K562 (cell line): ENCODE measurements around the gene TENM4. TPM values are rescaled to one million over a fixed set of nuclear protein-coding genes. Genes with fewer than 3 reads are reported as not detected.

ENCODE experiments used
- ATAC-seq: fragments of 200-7000 bp; cut with Tn5 transposase; 3 replicates; pipeline ENCODE4 v1.9.1; 2020; ENCODE audit warnings: moderate library complexity
- BruUV-seq: library from RNA; stranded (reverse); fragments of 400-500 nt; replicated peaks from 2 replicates; lab custom pipeline; 2021; lab: Mats Ljungman, UMichigan
- CTCF ChIA-PET: fragments of 300-600 bp; formaldehyde crosslinking; extraction: SDS; loops from one replicate; lab custom pipeline; 2021; ENCODE audit warnings: low intra/inter-chr PET ratio; lab: Yijun Ruan, JAX
- POLR2A ChIA-PET: fragments of 300-600, 350-650 bp; sonication (Branson Sonifier 250); formaldehyde crosslinking; extraction: SDS; loops from one replicate; lab custom pipeline; 2021; ENCODE audit warnings: antibody characterized with exemption, inconsistent platforms; lab: Yijun Ruan, JAX
- DNase-seq, 4 experiments: peaks; one replicate each; pipeline versions ENCODE4 v3.0.0 to v3.0.0-alpha.2; 2011 to 2018; ENCODE audit warnings: low spot score in 3 of 4, mixed read lengths in 3 of 4; ENCODE audit errors: extremely low read depth in 1 of 4
- FAIRE-seq: peaks from 2 replicates; lab custom pipeline; 2011; peaks lifted over from hg19 to GRCh38; lab: Jason Lieb, UNC
- H2AFZ ChIP-seq: 2 replicates; pipeline ENCODE4 v1.6.0; 2011; ENCODE audit warnings: low read depth, low read length, control low read depth, inconsistent platforms
- H3K27ac ChIP-seq: fragments of 200-600 bp; 3 replicates; pipeline ENCODE4 v1.8.0; 2011; ENCODE audit warnings: low read depth, mild to moderate bottlenecking, control low read depth, inconsistent platforms, low read length, moderate library complexity, mixed read lengths; ENCODE audit errors: extremely low read depth
- H3K27me3 ChIP-seq, 2 experiments: fragments of 300-600 bp in 1 of 2; 2 replicates in 1 of 2; 3 replicates in 1 of 2; pipeline versions ENCODE4 v1.6.0 to v1.8.0; 2011; ENCODE audit warnings: inconsistent platforms in 2 of 2, low read length in 2 of 2, mild to moderate bottlenecking in 1 of 2, mixed read lengths in 1 of 2, moderate library complexity in 1 of 2; ENCODE audit not compliant: control insufficient read depth in 2 of 2, insufficient read depth in 2 of 2
- H3K36me3 ChIP-seq: fragments of 300-600 bp; 3 replicates; pipeline ENCODE4 v1.8.0; 2011; ENCODE audit warnings: mild to moderate bottlenecking, low read length, inconsistent platforms; ENCODE audit not compliant: control insufficient read depth, insufficient read depth
- H3K4me1 ChIP-seq, 2 experiments: fragments of 200-600 bp in 1 of 2; replicated peaks in 1 of 2; 2 replicates in 1 of 2; 3 replicates in 1 of 2; pipeline versions ENCODE4 v1.5.1 to v1.8.0; 2011; ENCODE audit warnings: inconsistent platforms in 2 of 2, low read length in 2 of 2, mild to moderate bottlenecking in 1 of 2, mixed read lengths in 1 of 2, moderate library complexity in 1 of 2; ENCODE audit not compliant: control insufficient read depth in 2 of 2, insufficient read depth in 2 of 2
- H3K4me2 ChIP-seq: 2 replicates; pipeline ENCODE4 v1.6.1; 2011; ENCODE audit warnings: low read length, control low read depth, inconsistent platforms, mixed read lengths; ENCODE audit not compliant: insufficient read depth
- H3K4me3 ChIP-seq: fragments of 200-600 bp; sonication (generic), shearing (Covaris generic); 2 replicates; pipeline ENCODE4 v1.5.1; 2016; ENCODE audit warnings: control low read depth, inconsistent platforms
- H3K79me2 ChIP-seq: fragments of 200-600 bp; 3 replicates; pipeline ENCODE4 v1.8.0; 2011; ENCODE audit warnings: low read length, inconsistent platforms; ENCODE audit not compliant: control insufficient read depth, insufficient read depth
- H3K9ac ChIP-seq, 2 experiments: 2 replicates each; pipeline versions ENCODE4 v1.6.0 to v1.6.1; 2011; ENCODE audit warnings: low read depth in 2 of 2, low read length in 2 of 2, control low read depth in 1 of 2, inconsistent platforms in 1 of 2, mild to moderate bottlenecking in 1 of 2, mixed read lengths in 1 of 2; ENCODE audit not compliant: insufficient read depth in 1 of 2
- H3K9me1 ChIP-seq: one replicate; pipeline ENCODE4 v1.6.0; 2011; ENCODE audit warnings: inconsistent platforms, mild to moderate bottlenecking, low read length, moderate library complexity; ENCODE audit not compliant: control insufficient read depth, insufficient read depth
- H3K9me3 ChIP-seq: replicated peaks from 2 replicates; pipeline ENCODE4 v1.5.1; 2011; ENCODE audit warnings: low read depth, low read length, inconsistent platforms; ENCODE audit not compliant: control insufficient read depth, insufficient read depth
- H4K20me1 ChIP-seq: replicated peaks from 2 replicates; pipeline ENCODE4 v1.6.1; 2011; ENCODE audit warnings: low read length, inconsistent platforms, mixed read lengths; ENCODE audit not compliant: control insufficient read depth, insufficient read depth
- FOXP4 ChIP-seq: sonication (generic); formaldehyde crosslinking; IDR thresholded peaks from 2 replicates; pipeline ENCODE4 v1.8.0; 2022; ENCODE audit warnings: mild to moderate bottlenecking, missing genetic modification reagents, borderline replicate concordance
- IFI16 ChIP-seq: fragments of 250-450 bp; sonication (Bioruptor Pico); IDR thresholded peaks from 2 replicates; pipeline ENCODE4 v2.1.2; 2022; ENCODE audit warnings: mild to moderate bottlenecking, inconsistent platforms
- MLX ChIP-seq, 2 experiments: fragments of 450-650 bp in 1 of 2; sonication (generic) in 1 of 2; formaldehyde crosslinking; conservative IDR thresholded peaks; 2 replicates each; pipeline versions ENCODE4 v1.4.0 to v1.8.1; 2020 to 2022; ENCODE audit warnings: mild to moderate bottlenecking in 1 of 2, missing genetic modification reagents in 1 of 2
- PYGO2 ChIP-seq: fragments of 450-650 bp; IDR thresholded peaks from 2 replicates; pipeline ENCODE4 v1.6.1; 2016; ENCODE audit warnings: mild to moderate bottlenecking, missing genetic modification characterization, moderate library complexity, missing compliant biosample characterization
- SAFB ChIP-seq: fragments of 200-400 bp; formaldehyde crosslinking; IDR thresholded peaks from 2 replicates; pipeline ENCODE4 v1.6.1; 2017; ENCODE audit warnings: low read depth, low read length, borderline replicate concordance
- STAT5A ChIP-seq: IDR thresholded peaks from 2 replicates; pipeline ENCODE4 v1.6.1; 2012; ENCODE audit warnings: low read length, inconsistent platforms, borderline replicate concordance
- ZNF165 ChIP-seq: fragments of 250-450 bp; sonication (Bioruptor Pico); IDR thresholded peaks from 2 replicates; pipeline ENCODE4 v1.4.0; 2020; ENCODE audit warnings: borderline replicate concordance
- WGBS: fragments of 100-300 bp; shearing (Covaris generic); methylation state at CpG from one replicate; pipeline ENCODE4 v1.1.6; 2016; ENCODE audit warnings: low coverage, mixed read lengths; ENCODE audit not compliant: insufficient coverage; ENCODE audit errors: missing lambda C conversion rate; 5-methylcytosine and 5-hydroxymethylcytosine counted together
- in situ Hi-C: fragments of 300-500 bp; cut with MboI; formaldehyde crosslinking; loops from 4 replicates; pipeline ENCODE4 v1.15.0; 2018; ENCODE audit warnings: inconsistent platforms, mixed read lengths
- intact Hi-C: fragments of 100-400 bp; cut with micrococcal nuclease; formaldehyde crosslinking; loops from 2 replicates; pipeline ENCODE4 v1.14.2; 2022
- polyA plus RNA-seq, 8 experiments: library from polyadenylated mRNA; depleted of rRNA in 4 of 8; stranded (reverse) in 5 of 8; unstranded in 3 of 8; fragments of >200 nt; fragmentation: Nextera tagmentation in 2 of 8; fragmentation: Illumina TruSeq in 1 of 8; extraction: Ambion mirVana in 2 of 8; extraction: Trizol in 1 of 8; gene quantifications; 2 replicates each; pipeline versions ENCODE4 v1.2.1 to v1.2.3, GENCODE V29; 2011 to 2014; ENCODE audit warnings: inconsistent platforms in 1 of 8, missing spikeins in 1 of 8
- total RNA-seq, 7 experiments: library from RNA; depleted of rRNA in 6 of 7; stranded (reverse); fragments of >200 nt in 6 of 7; fragmentation: Illumina TruSeq in 2 of 7; extraction: Trizol in 2 of 7; gene quantifications; 2 replicates each; pipeline versions ENCODE4 v1.2.1 to v1.2.3, GENCODE V29; 2011 to 2021; ENCODE audit warnings: low replicate concordance in 1 of 7

The TENM4 gene
- total and polyA plus RNA-seq, 9 of the 15 experiments (the other 6 are each of a cell fraction or from before 2014, with no cell fraction given): 0.16 TPM; not detected in 8

DNA sequence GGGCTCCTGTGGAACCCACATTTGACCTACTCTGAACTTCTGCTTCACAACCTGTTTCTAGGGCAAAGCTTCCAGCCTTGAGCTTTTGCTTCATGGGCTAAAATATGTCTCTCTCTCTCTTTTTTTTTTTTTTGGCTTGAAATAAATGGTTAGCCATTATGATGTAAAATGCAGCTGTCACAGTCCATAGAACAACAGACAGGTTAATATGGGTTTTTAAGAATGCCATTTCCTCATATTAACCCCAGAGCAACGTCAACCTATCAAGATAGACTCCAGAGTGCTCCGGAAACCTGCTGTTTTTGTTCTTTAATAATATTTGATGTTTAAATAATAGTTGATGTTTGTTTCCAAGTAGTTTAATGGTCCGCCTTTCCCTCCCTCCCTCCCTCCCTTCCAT, 285.6 kb downstream of the TENM4 start:
- no peaks in the 10 kb centered on the region for H4K20me1 ChIP-seq
- no peaks in the 10 kb centered on the region for H3K79me2 ChIP-seq
- no peak for FAIRE-seq
- no peaks in the 10 kb centered on the region for H3K9me3 ChIP-seq
- TF ChIP-seq MLX (CRISPR knock-in tag; conservative IDR thresholded peaks at IDR 0.05) (no peak), PYGO2 (tag) (no peak), STAT5A (no peak), ZNF165 (CRISPR knock-in tag) (no peak), SAFB (no peak), IFI16 (CRISPR knock-in tag) (no peak)
- TF ChIP-seq, all 486 proteins: peak for 0
- ChIA-PET CTCF (no interaction called here), POLR2A (no interaction called here)
- Histone ChIP-seq H3K9ac (no peak overlapping the region), H3K27ac (no peak overlapping the region), H3K9me1 (no peaks in the 10 kb centered on the region), H3K4me2 (no peak overlapping the region), H3K36me3 (no peaks in the 10 kb centered on the region), H3K4me3 (no peak overlapping the region), H3K27me3 (no peaks in the 10 kb centered on the region), H2AFZ (no peak overlapping the region), H3K4me1 (no peaks in the 10 kb centered on the region)
- no peak for DNase-seq
- 0% methylated on average over 2 of the region's 3 CpGs for WGBS
- no peak for ATAC-seq
- BruUV-seq: no TSS peak
- in situ Hi-C loops (no loop called here), intact Hi-C loops (no loop called here)

DNA sequence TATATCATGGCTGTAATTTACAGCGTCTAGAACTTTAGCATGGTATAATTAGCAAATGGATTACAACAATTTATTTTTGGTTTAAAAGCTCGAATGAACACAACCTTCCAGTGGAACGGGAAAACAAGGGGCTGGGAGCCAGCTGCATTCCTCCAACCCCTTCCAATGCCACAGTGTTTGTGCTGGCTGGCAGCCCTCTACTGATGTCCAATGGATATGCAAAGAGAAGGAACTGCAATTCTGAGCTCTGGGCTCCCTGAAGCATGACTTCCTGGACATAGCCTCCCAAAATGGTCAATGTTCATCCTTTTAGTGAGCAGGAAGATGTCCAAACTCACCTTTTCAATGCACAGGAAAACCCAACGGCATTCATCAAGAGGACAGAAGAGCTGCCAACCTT, 288.3 kb downstream of the TENM4 start:
- ATAC-seq: no peak
- Histone ChIP-seq H3K27me3 (no peaks in the 10 kb centered on the region), H2AFZ (no peak overlapping the region), H3K4me1 (no peaks in the 10 kb centered on the region), H3K9me1 (no peaks in the 10 kb centered on the region), H3K9me3 (no peaks in the 10 kb centered on the region), H3K9ac (no peak overlapping the region), H3K4me3 (no peak overlapping the region), H3K79me2 (no peaks in the 10 kb centered on the region), H4K20me1 (no peaks in the 10 kb centered on the region), H3K27ac (no peak overlapping the region), H3K4me2 (no peak overlapping the region), H3K36me3 (no peaks in the 10 kb centered on the region)
- in situ Hi-C loops: no loop called here
- ChIA-PET CTCF (no interaction called here), POLR2A (no interaction called here)
- FAIRE-seq: no peak
- TF ChIP-seq FOXP4 (CRISPR knock-in tag): no peak
- BruUV-seq: no TSS peak
- WGBS: 0% methylated on average over 4 of the region's 4 CpGs
- intact Hi-C loops: no loop called here
- DNase-seq: no peak
